Keratinocyte (primary cell): ENCODE results near the gene NTRK1.

Experiments
- CTCF ChIP-seq, 3 experiments: IDR thresholded peaks in 1 of 3; conservative IDR thresholded peaks in 1 of 3; optimal IDR thresholded peaks in 1 of 3; 2 replicates in 2 of 3; 3 replicates in 1 of 3; pipeline versions ENCODE3 to v1.5.1; 2011; ENCODE audit warnings: low read length in 3 of 3, mild to moderate bottlenecking in 3 of 3, moderate library complexity in 2 of 3, control low read depth in 1 of 3, inconsistent platforms in 1 of 3; ENCODE audit not compliant: insufficient read depth in 2 of 3; ENCODE audit errors: extremely low read depth in 1 of 3
- EZH2 ChIP-seq: IDR thresholded peaks from one replicate; pipeline ENCODE4 v1.6.1; 2012; ENCODE audit warnings: inconsistent platforms, mild to moderate bottlenecking, low read length, moderate library complexity

GRCh38 chr1:156897078-156897825, 36.6 kb downstream of the NTRK1 start:
- no peak for TF ChIP-seq CTCF (optimal IDR thresholded peaks at IDR 0.05 in 1 of 3, IDR thresholded peaks at IDR 0.05 in 1 of 3, conservative IDR thresholded peaks at IDR 0.05 in 1 of 3; ENCODE audit: extremely low read depth in 1 of 3, insufficient read depth in 2 of 3, low read length in 3 of 3)
- no peak for TF ChIP-seq EZH2
